ENCODE measurements around the gene PCK2. TPM values are rescaled to one million over a fixed set of nuclear protein-coding genes. Genes with fewer than 3 reads are reported as not detected.

The PCK2 gene
- total and polyA plus RNA-seq, 2 of the 8 experiments (the other 6 are each of a cell fraction or from before 2014, with no cell fraction given), result 81.9 to 115 TPM

DNA sequence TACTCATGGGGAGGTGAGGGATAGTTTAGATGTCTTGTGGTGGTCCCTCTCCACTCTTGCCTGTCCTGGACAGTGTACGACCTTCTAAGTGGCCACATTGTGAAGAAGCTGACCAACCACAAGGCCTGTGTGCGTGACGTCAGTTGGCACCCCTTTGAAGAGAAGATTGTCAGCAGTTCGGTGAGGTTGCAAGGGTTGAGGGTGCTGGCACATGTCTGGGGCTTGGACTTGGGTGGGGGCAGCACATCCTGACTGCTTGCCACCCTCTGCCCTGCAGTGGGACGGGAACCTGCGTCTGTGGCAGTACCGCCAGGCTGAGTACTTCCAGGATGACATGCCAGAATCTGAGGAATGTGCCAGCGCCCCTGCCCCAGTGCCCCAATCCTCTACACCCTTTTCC lies 28.8 kb downstream of the PCK2 start:
- CTCF ChIA-PET (ENCODE audit: partially characterized antibody), result interaction anchor here (1.6 kb wide), 1 partner anchor 15 kb away, joined by 4 read pairs; no protein-coding TSS in a partner anchor
- POLR2A ChIA-PET (ENCODE audit: partially characterized antibody), result interaction anchor here (1.0 to 11.1 kb wide), 8 partner anchors 7 to 84 kb away, joined by 3 to 96 read pairs (median 4); partner anchors contain the start of genes DCAF11, FITM1, IRF9 and NRL
- FAIRE-seq, result no peak
- TF ChIP-seq SP1 (IDR thresholded peaks at IDR 0.05; ENCODE audit: low read depth, low read length), result no peak
- TF ChIP-seq HDAC2 (IDR thresholded peaks at IDR 0.05; ENCODE audit: borderline replicate concordance in 1 of 2, low read depth in 2 of 2, low read length in 2 of 2), result no peak
- no peak for TF ChIP-seq FOSL1 (IDR thresholded peaks at IDR 0.05; ENCODE audit: insufficient read depth, low read depth, low read length)
- no peak for TF ChIP-seq KDM4A (IDR thresholded peaks at IDR 0.05; ENCODE audit: low read depth, low read length, severe bottlenecking)
- TF ChIP-seq, protein P1, sequence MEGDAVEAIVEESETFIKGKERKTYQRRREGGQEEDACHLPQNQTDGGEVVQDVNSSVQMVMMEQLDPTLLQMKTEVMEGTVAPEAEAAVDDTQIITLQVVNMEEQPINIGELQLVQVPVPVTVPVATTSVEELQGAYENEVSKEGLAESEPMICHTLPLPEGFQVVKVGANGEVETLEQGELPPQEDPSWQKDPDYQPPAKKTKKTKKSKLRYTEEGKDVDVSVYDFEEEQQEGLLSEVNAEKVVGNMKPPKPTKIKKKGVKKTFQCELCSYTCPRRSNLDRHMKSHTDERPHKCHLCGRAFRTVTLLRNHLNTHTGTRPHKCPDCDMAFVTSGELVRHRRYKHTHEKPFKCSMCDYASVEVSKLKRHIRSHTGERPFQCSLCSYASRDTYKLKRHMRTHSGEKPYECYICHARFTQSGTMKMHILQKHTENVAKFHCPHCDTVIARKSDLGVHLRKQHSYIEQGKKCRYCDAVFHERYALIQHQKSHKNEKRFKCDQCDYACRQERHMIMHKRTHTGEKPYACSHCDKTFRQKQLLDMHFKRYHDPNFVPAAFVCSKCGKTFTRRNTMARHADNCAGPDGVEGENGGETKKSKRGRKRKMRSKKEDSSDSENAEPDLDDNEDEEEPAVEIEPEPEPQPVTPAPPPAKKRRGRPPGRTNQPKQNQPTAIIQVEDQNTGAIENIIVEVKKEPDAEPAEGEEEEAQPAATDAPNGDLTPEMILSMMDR (IDR thresholded peaks at IDR 0.05; ENCODE audit: control extremely low read depth in 1 of 3, insufficient read depth in 1 of 3, low read depth in 1 of 3, low read length in 3 of 3), result no peak
- no peak for TF ChIP-seq NRF1 (IDR thresholded peaks at IDR 0.05; ENCODE audit: low read depth, low read length)
- TF ChIP-seq CBX8 (IDR thresholded peaks at IDR 0.05; ENCODE audit: borderline replicate concordance, low read depth, low read length), result no peak
- no peak for TF ChIP-seq KDM1A (IDR thresholded peaks at IDR 0.05; ENCODE audit: borderline replicate concordance, low read length)
- no peak for TF ChIP-seq ASH2L (IDR thresholded peaks at IDR 0.05; ENCODE audit: low read length)
- TF ChIP-seq, protein P2, sequence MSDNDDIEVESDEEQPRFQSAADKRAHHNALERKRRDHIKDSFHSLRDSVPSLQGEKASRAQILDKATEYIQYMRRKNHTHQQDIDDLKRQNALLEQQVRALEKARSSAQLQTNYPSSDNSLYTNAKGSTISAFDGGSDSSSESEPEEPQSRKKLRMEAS (IDR thresholded peaks at IDR 0.05), result no peak
- no peak for TF ChIP-seq PHF8 (conservative IDR thresholded peaks at IDR 0.05; ENCODE audit: low read depth, low read length)

More for the DNA sequence above, 28.8 kb downstream of the PCK2 start:
- H3K4me3 ChIP-seq (ENCODE audit: extremely low read depth in 1 of 4, insufficient read depth in 2 of 4, low read depth in 3 of 4, low read length in 4 of 4), result no peak overlapping the region
- no peak overlapping the region for H3K23ac ChIP-seq (ENCODE audit: insufficient read length)
- H4K91ac ChIP-seq (replicated peaks; ENCODE audit: insufficient read length, low read length), result no peak overlapping the region
- H2BK120ac ChIP-seq (replicated peaks; ENCODE audit: low read depth, low read length), result no peak overlapping the region
- H4K5ac ChIP-seq (ENCODE audit: insufficient read length, low read depth, low read length), result no peak overlapping the region
- WGBS, 2 experiments (ENCODE audit: extremely low coverage in 1 of 2, insufficient coverage in 1 of 2, insufficient read length in 1 of 2, insufficient replicate concordance in 2 of 2, low coverage in 1 of 2, low lambda C conversion rate in 2 of 2, missing lambda C conversion rate in 1 of 2), result 91% methylated on average over 8 of the region's 8 CpGs; no CpG with 5 or more reads in 1 of the 2 experiments
- H3K4me1 ChIP-seq (replicated peaks in 1 of 4; ENCODE audit: control insufficient read depth in 3 of 4, insufficient read depth in 4 of 4, low read length in 3 of 4), result no peaks in the 10 kb centered on the region
- H2AK5ac ChIP-seq (ENCODE audit: low read depth, low read length), result no peak overlapping the region
- H3K4ac ChIP-seq (replicated peaks; ENCODE audit: insufficient read length, low read depth, low read length), result no peak overlapping the region
- no peak overlapping the region for H3K18ac ChIP-seq (ENCODE audit: extremely low read depth, low read length)
- H3K36me3 ChIP-seq (ENCODE audit: control insufficient read depth in 2 of 4, insufficient read depth in 4 of 4, low read length in 3 of 4), result peaks cover 13 to 36% (median 30%) of the 10 kb centered on the region in 4 experiments
- no peaks in the 10 kb centered on the region for H3K79me1 ChIP-seq (ENCODE audit: low read depth, low read length)
- H4K8ac ChIP-seq (ENCODE audit: extremely low read depth, insufficient read depth, low read length), result no peak overlapping the region
- no peak overlapping the region for H2BK5ac ChIP-seq (ENCODE audit: low read depth, low read length)
- no peak for DNase-seq (ENCODE audit: low read depth in 1 of 2, low spot score in 2 of 2)
- H2BK15ac ChIP-seq (ENCODE audit: low read length), result no peak overlapping the region
- H3K14ac ChIP-seq (ENCODE audit: insufficient read length), result no peak overlapping the region
- H3K27me3 ChIP-seq (replicated peaks in 1 of 4; ENCODE audit: control insufficient read depth in 3 of 4, extremely low read depth in 1 of 4, insufficient read depth in 3 of 4, low read length in 3 of 4), result no peaks in the 10 kb centered on the region
- no peak overlapping the region for H3K9ac ChIP-seq (replicated peaks in 1 of 4; ENCODE audit: extremely low read depth in 1 of 4, low read depth in 3 of 4, low read length in 3 of 4)
- no peak overlapping the region for H2BK20ac ChIP-seq (ENCODE audit: low read length)
- H3K27ac ChIP-seq (ENCODE audit: low read depth, low read length), result no peak overlapping the region
- H4K20me1 ChIP-seq (replicated peaks in 1 of 2; ENCODE audit: control insufficient read depth in 1 of 2, insufficient read depth in 2 of 2, low read length in 2 of 2), result peaks cover 0 to 3% of the 10 kb centered on the region in 2 experiments
- H2BK12ac ChIP-seq (ENCODE audit: low read depth, low read length), result no peak overlapping the region
- no peak overlapping the region for H3K56ac ChIP-seq (replicated peaks; ENCODE audit: insufficient read length, low read depth, low read length)
- H3K9me3 ChIP-seq (ENCODE audit: insufficient read depth in 2 of 2, low read depth in 1 of 2, low read length in 1 of 2), result no peaks in the 10 kb centered on the region
- no peaks in the 10 kb centered on the region for H3K23me2 ChIP-seq (ENCODE audit: low read depth, low read length)
- H3K4me2 ChIP-seq (ENCODE audit: insufficient read depth in 1 of 2, low read depth in 2 of 2, low read length in 2 of 2), result no peak overlapping the region
- H2AFZ ChIP-seq (ENCODE audit: low read length), result no peak overlapping the region
- H3K79me2 ChIP-seq (ENCODE audit: control insufficient read depth in 1 of 2, insufficient read depth in 2 of 2, low read length in 2 of 2), result no peaks in the 10 kb centered on the region

Measured in H1 (cell line).